Naive thymus-derived CD4-positive, alpha-beta T cell (primary cell): ENCODE measurements around the gene EMILIN2. TPM values are rescaled to one million over a fixed set of nuclear protein-coding genes. Genes with fewer than 3 reads are reported as not detected.
"Not testable (repeated sequence)": the region's sequence is repeated elsewhere in the genome, so short reads cannot be mapped to it uniquely, and the experiment has no call there.

ENCODE experiments used
- ATAC-seq: fragments of 150-1000 bp; cut with Tn5 transposase; 2 replicates; pipeline ENCODE4 v1.10.0; 2021; ENCODE audit warnings: mild to moderate bottlenecking, moderate library complexity
- CTCF ChIA-PET: fragments of 350-600 bp; sonication (Branson Sonifier 250); formaldehyde crosslinking; loops from one replicate; lab custom pipeline; 2021; ENCODE audit warnings: antibody characterized with exemption; lab: Charles Lee
- POLR2A ChIA-PET: fragments of 350-600 bp; sonication (Branson Sonifier 250); formaldehyde crosslinking; loops from one replicate; lab custom pipeline; 2021; ENCODE audit warnings: antibody characterized with exemption, inconsistent platforms; lab: Charles Lee
- DNase-seq, 9 donors: peaks; one replicate each; pipeline versions ENCODE4 v3.0.0 to v3.0.0-alpha.2; 2020 to 2022; ENCODE audit warnings: mixed read lengths in 1 of 9
- H3K27ac ChIP-seq: one replicate; pipeline ENCODE4 v1.7.0; 2013; ENCODE audit warnings: mild to moderate bottlenecking, low read depth, low read length, moderate library complexity
- H3K27me3 ChIP-seq, 2 donors: one replicate each; pipeline ENCODE4 v1.7.0; 2013; ENCODE audit warnings: low read length in 2 of 2, mild to moderate bottlenecking in 2 of 2, moderate library complexity in 2 of 2; ENCODE audit not compliant: control insufficient read depth in 2 of 2, insufficient read depth in 2 of 2
- H3K36me3 ChIP-seq, 3 experiments: 1 replicate in 2 of 3; 2 replicates in 1 of 3; pipeline ENCODE4 v1.7.0; 2013; ENCODE audit warnings: low read length in 3 of 3, mild to moderate bottlenecking in 3 of 3, moderate library complexity in 1 of 3; ENCODE audit not compliant: insufficient read depth in 3 of 3, control insufficient read depth in 2 of 3
- H3K4me1 ChIP-seq, 2 donors: one replicate each; pipeline ENCODE4 v1.7.0; 2013; ENCODE audit warnings: low read length in 2 of 2, mild to moderate bottlenecking in 2 of 2, moderate library complexity in 1 of 2; ENCODE audit not compliant: control insufficient read depth in 2 of 2, insufficient read depth in 2 of 2
- H3K4me3 ChIP-seq: 2 replicates; pipeline ENCODE4 v1.7.0; 2013; ENCODE audit warnings: mild to moderate bottlenecking, low read length
- H3K9me3 ChIP-seq, 3 experiments: 1 replicate in 2 of 3; 2 replicates in 1 of 3; pipeline ENCODE4 v1.7.0; 2013; ENCODE audit warnings: low read length in 3 of 3; ENCODE audit not compliant: control insufficient read depth in 2 of 3
- H3K27ac Mint-ChIP-seq, 9 donors: one replicate each; pipeline ENCODE4 v1.8.0; 2020 to 2022; ENCODE audit warnings: mixed read lengths in 9 of 9, mild to moderate bottlenecking in 8 of 9, moderate library complexity in 5 of 9, inconsistent platforms in 2 of 9
- H3K27me3 Mint-ChIP-seq, 5 donors: one replicate each; pipeline ENCODE4 v1.8.0; 2021 to 2022; ENCODE audit warnings: mixed read lengths in 5 of 5, mild to moderate bottlenecking in 1 of 5
- H3K36me3 Mint-ChIP-seq, 5 donors: one replicate each; pipeline ENCODE4 v1.8.0; 2020 to 2022; ENCODE audit warnings: mixed read lengths in 5 of 5, mild to moderate bottlenecking in 3 of 5, inconsistent platforms in 1 of 5
- H3K4me1 Mint-ChIP-seq, 7 donors: one replicate each; pipeline ENCODE4 v1.8.0; 2020 to 2022; ENCODE audit warnings: mixed read lengths in 7 of 7, mild to moderate bottlenecking in 3 of 7, inconsistent platforms in 1 of 7
- H3K4me3 Mint-ChIP-seq, 10 donors: one replicate each; pipeline ENCODE4 v1.8.0; 2020 to 2022; ENCODE audit warnings: mild to moderate bottlenecking in 10 of 10, mixed read lengths in 10 of 10, moderate library complexity in 6 of 10, inconsistent platforms in 2 of 10
- H3K9me3 Mint-ChIP-seq, 11 donors: one replicate each; pipeline ENCODE4 v1.8.0; 2020 to 2022; ENCODE audit warnings: mixed read lengths in 11 of 11, mild to moderate bottlenecking in 4 of 11, inconsistent platforms in 1 of 11, moderate library complexity in 1 of 11
- intact Hi-C, 2 donors: fragments of 100-400 bp; cut with micrococcal nuclease; formaldehyde crosslinking; loops; one replicate each; pipeline ENCODE4 v1.15.1; 2023
- polyA plus RNA-seq, 2 donors: library from polyadenylated mRNA; unstranded; fragments of 300-500 nt; fragmentation: Illumina TruSeq; gene quantifications; one replicate each; pipeline ENCODE4 v1.2.3, GENCODE V29; 2021
- total RNA-seq, 6 experiments: library from RNA in 5 of 6; stranded (reverse) in 5 of 6; gene quantifications; 1 replicate in 5 of 6; 2 replicates in 1 of 6; pipeline ENCODE4 v1.2.3 and lab custom pipeline; 2021 to 2026

EMILIN2 gene
- total and polyA plus RNA-seq, 7 experiments from 2014 or later: 2.9 to 51.1 (median 7.7) TPM

- peaks cover 0 to 3% of the 10 kb centered on the region in 2 donors for H3K4me1 ChIP-seq
- peaks cover 0 to 5% (median 0%) of the 10 kb centered on the region in 5 donors for H3K36me3 Mint-ChIP-seq
- H3K36me3 ChIP-seq: no peaks in the 10 kb centered on the region
- DNase-seq (no peak), ATAC-seq (no peak)
- CTCF ChIA-PET: no interaction called here
- peaks cover 0 to 15% of the 10 kb centered on the region in 2 donors for H3K27me3 ChIP-seq
- H3K4me3 Mint-ChIP-seq: no peak overlapping the region
- no peak overlapping the region for H3K27ac Mint-ChIP-seq
- H3K27me3 Mint-ChIP-seq: peaks cover 9 to 29% (median 28%) of the 10 kb centered on the region in 5 donors
- peaks cover 0 to 3% (median 0%) of the 10 kb centered on the region in 11 donors for H3K9me3 Mint-ChIP-seq
- no peak overlapping the region for H3K4me3 ChIP-seq
- POLR2A ChIA-PET: no interaction called here
- H3K9me3 ChIP-seq: no peaks in the 10 kb centered on the region
- intact Hi-C loops: no loop called here
- H3K4me1 Mint-ChIP-seq: peaks cover 7 to 17% (median 14%) of the 10 kb centered on the region in 7 donors
- H3K27ac ChIP-seq: no peak overlapping the region
Measured at GRCh38 chr18:2853926-2854664, 7.3 kb downstream of the EMILIN2 start.

- CTCF ChIA-PET: no interaction called here
- POLR2A ChIA-PET: no interaction called here
- H3K36me3 Mint-ChIP-seq: peaks cover 0 to 5% (median 0%) of the 10 kb centered on the region in 5 donors
- peaks cover 2 to 21% (median 20%) of the 10 kb centered on the region in 5 donors for H3K27me3 Mint-ChIP-seq
- H3K27ac Mint-ChIP-seq: no peak overlapping the region
- ATAC-seq: no peak
- no peak for DNase-seq
- peaks cover 0 to 6% (median 2%) of the 10 kb centered on the region in 11 donors for H3K9me3 Mint-ChIP-seq
- Histone ChIP-seq H3K27me3 (peaks cover 0 to 8% of the 10 kb centered on the region in 2 donors), H3K4me3 (no peak overlapping the region), H3K27ac (no peak overlapping the region), H3K4me1 (peaks cover 0 to 3% of the 10 kb centered on the region in 2 donors), H3K36me3 (no peaks in the 10 kb centered on the region), H3K9me3 (no peaks in the 10 kb centered on the region)
- intact Hi-C loops: no loop called here
- H3K4me1 Mint-ChIP-seq: peaks cover 7 to 21% (median 11%) of the 10 kb centered on the region in 7 donors
- no peak overlapping the region for H3K4me3 Mint-ChIP-seq
Measured at GRCh38 chr18:2854875-2855274, 8.1 kb downstream of the EMILIN2 start.

GRCh38 chr18:2855560-2856350 is 8.9 kb downstream of the EMILIN2 start:
- intact Hi-C loops: no loop called here
- Histone ChIP-seq H3K4me1 (peaks cover 0 to 3% of the 10 kb centered on the region in 2 donors), H3K9me3 (no peaks in the 10 kb centered on the region), H3K27ac (no peak overlapping the region), H3K27me3 (peaks cover 0 to under 1% of the 10 kb centered on the region in 2 donors), H3K36me3 (no peaks in the 10 kb centered on the region), H3K4me3 (no peak overlapping the region)
- peak overlapping the region in 1 of 9 donors; percentile 22 for H3K27ac Mint-ChIP-seq
- H3K9me3 Mint-ChIP-seq: peaks cover 0 to 7% (median 3%) of the 10 kb centered on the region in 11 donors
- ChIA-PET CTCF (no interaction called here), POLR2A (no interaction called here)
- H3K27me3 Mint-ChIP-seq: peaks cover 2 to 14% (median 12%) of the 10 kb centered on the region in 5 donors
- peaks cover 0 to 7% (median 0%) of the 10 kb centered on the region in 5 donors for H3K36me3 Mint-ChIP-seq
- peaks cover 7 to 16% (median 11%) of the 10 kb centered on the region in 7 donors for H3K4me1 Mint-ChIP-seq
- DNase-seq (no peak), ATAC-seq (peak; percentile 30)
- H3K4me3 Mint-ChIP-seq: peak overlapping the region in 4 of 10 donors; percentile 20 to 75 (median 29)

GRCh38 chr18:2856547-2857170 is 9.9 kb downstream of the EMILIN2 start:
- peaks cover 0 to 11% (median 5%) of the 10 kb centered on the region in 5 donors for H3K27me3 Mint-ChIP-seq
- ChIA-PET CTCF (no interaction called here), POLR2A (no interaction called here)
- Histone ChIP-seq H3K27me3 (no peaks in the 10 kb centered on the region), H3K4me3 (no peak overlapping the region), H3K36me3 (no peaks in the 10 kb centered on the region), H3K27ac (no peak overlapping the region), H3K4me1 (peaks cover 0 to 3% of the 10 kb centered on the region in 2 donors), H3K9me3 (no peaks in the 10 kb centered on the region)
- ATAC-seq: peak; percentile 41
- H3K4me1 Mint-ChIP-seq: peaks cover 7 to 15% (median 11%) of the 10 kb centered on the region in 7 donors
- peak in 5 of 9 donors; percentile 17 to 34 (median 29) for DNase-seq
- peaks cover 0 to 7% (median 0%) of the 10 kb centered on the region in 5 donors for H3K36me3 Mint-ChIP-seq
- peak overlapping the region in 6 of 10 donors; percentile 10 to 75 (median 24) for H3K4me3 Mint-ChIP-seq
- intact Hi-C loops: no loop called here
- peak overlapping the region in 3 of 9 donors; percentile 6 to 22 (median 6) for H3K27ac Mint-ChIP-seq
- peaks cover 0 to 7% (median 3%) of the 10 kb centered on the region in 11 donors for H3K9me3 Mint-ChIP-seq

GRCh38 chr18:2857491-2858131 is 10.8 kb downstream of the EMILIN2 start:
- H3K27me3 Mint-ChIP-seq: peaks cover 0 to 7% (median 0%) of the 10 kb centered on the region in 5 donors
- H3K9me3 Mint-ChIP-seq: peaks cover 0 to 11% (median 3%) of the 10 kb centered on the region in 11 donors
- H3K27ac Mint-ChIP-seq: no peak overlapping the region
- peak; percentile 69 for ATAC-seq
- Histone ChIP-seq H3K27ac (no peak overlapping the region), H3K4me3 (no peak overlapping the region), H3K36me3 (no peaks in the 10 kb centered on the region), H3K9me3 (no peaks in the 10 kb centered on the region), H3K27me3 (no peaks in the 10 kb centered on the region), H3K4me1 (peaks cover 0 to 3% of the 10 kb centered on the region in 2 donors)
- POLR2A ChIA-PET: interaction anchor here (0.6 kb wide), 1 partner anchor 596 kb away, joined by 3 read pairs; no protein-coding TSS in a partner anchor
- peaks cover 0 to 11% (median 0%) of the 10 kb centered on the region in 5 donors for H3K36me3 Mint-ChIP-seq
- DNase-seq: no peak
- no peak overlapping the region for H3K4me3 Mint-ChIP-seq
- H3K4me1 Mint-ChIP-seq: peaks cover 7 to 15% (median 11%) of the 10 kb centered on the region in 7 donors
- intact Hi-C loops: no loop called here
- CTCF ChIA-PET: no interaction called here

- intact Hi-C loops, DNase-seq, H3K4me3 ChIP-seq, H3K4me3 Mint-ChIP-seq, H3K27me3 ChIP-seq, H3K9me3 ChIP-seq, CTCF ChIA-PET, H3K27ac Mint-ChIP-seq, H3K36me3 ChIP-seq, H3K4me1 ChIP-seq, ATAC-seq, POLR2A ChIA-PET, H3K27ac ChIP-seq: not testable (repeated sequence)
- H3K9me3 Mint-ChIP-seq: peaks cover 0 to 11% (median 5%) of the 10 kb centered on the region in 11 donors
- H3K4me1 Mint-ChIP-seq: peaks cover 6 to 19% (median 8%) of the 10 kb centered on the region in 7 donors
- H3K36me3 Mint-ChIP-seq: peaks cover 0 to 15% (median 0%) of the 10 kb centered on the region in 5 donors
- peaks cover 0 to 16% (median 0%) of the 10 kb centered on the region in 5 donors for H3K27me3 Mint-ChIP-seq
Measured at GRCh38 chr18:2860397-2860796, 13.6 kb downstream of the EMILIN2 start.
